NT2/D1 (cell line): ENCODE results near the gene GAA.

ENCODE experiments used
- YY1 ChIP-seq: IDR thresholded peaks from 2 replicates; pipeline ENCODE4 v1.6.1; 2011; ENCODE audit not compliant: insufficient read length, insufficient read depth
- ZNF274 ChIP-seq: IDR thresholded peaks from 2 replicates; pipeline ENCODE4 v1.6.1; 2011; ENCODE audit warnings: mild to moderate bottlenecking, low read depth, low read length

DNA sequence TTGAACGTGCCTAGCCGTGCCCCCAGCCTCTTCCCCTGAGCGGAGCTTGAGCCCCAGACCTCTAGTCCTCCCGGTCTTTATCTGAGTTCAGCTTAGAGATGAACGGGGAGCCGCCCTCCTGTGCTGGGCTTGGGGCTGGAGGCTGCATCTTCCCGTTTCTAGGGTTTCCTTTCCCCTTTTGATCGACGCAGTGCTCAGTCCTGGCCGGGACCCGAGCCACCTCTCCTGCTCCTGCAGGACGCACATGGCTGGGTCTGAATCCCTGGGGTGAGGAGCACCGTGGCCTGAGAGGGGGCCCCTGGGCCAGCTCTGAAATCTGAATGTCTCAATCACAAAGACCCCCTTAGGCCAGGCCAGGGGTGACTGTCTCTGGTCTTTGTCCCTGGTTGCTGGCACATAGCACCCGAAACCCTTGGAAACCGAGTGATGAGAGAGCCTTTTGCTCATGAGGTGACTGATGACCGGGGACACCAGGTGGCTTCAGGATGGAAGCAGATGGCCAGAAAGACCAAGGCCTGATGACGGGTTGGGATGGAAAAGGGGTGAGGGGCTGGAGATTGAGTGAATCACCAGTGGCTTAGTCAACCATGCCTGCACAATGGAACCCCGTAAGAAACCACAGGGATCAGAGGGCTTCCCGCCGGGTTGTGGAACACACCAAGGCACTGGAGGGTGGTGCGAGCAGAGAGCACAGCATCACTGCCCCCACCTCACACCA, 724 bp downstream of the GAA start:
- TF ChIP-seq ZNF274: no peak
- TF ChIP-seq YY1: no peak
